IMR-90 (cell line): ENCODE data around the gene TIMM50. TPM values are rescaled to one million over a fixed set of nuclear protein-coding genes. Genes with fewer than 3 reads are reported as not detected.

Source experiments
- ATAC-seq: fragments of 200-7000 bp; cut with Tn5 transposase; 2 replicates; pipeline ENCODE4 v1.9.1; 2020; ENCODE audit warnings: low read depth, mild to moderate bottlenecking, moderate library complexity
- BruUV-seq: library from RNA; stranded (reverse); fragments of 400-500 nt; replicated peaks from 2 replicates; lab custom pipeline; 2021; lab: Mats Ljungman, UMichigan
- CTCF ChIA-PET: fragments of 300-600 bp; formaldehyde crosslinking; extraction: SDS; loops from one replicate; lab custom pipeline; 2021; ENCODE audit warnings: antibody characterized with exemption; lab: Yijun Ruan, JAX
- POLR2A ChIA-PET: fragments of 300-600 bp; sonication (Branson Sonifier 250); formaldehyde crosslinking; loops from one replicate; lab custom pipeline; 2022; ENCODE audit warnings: antibody characterized with exemption; ENCODE audit not compliant: unreplicated experiment; lab: Charles Lee
- DNase-seq: peaks from one replicate; pipeline ENCODE4 v3.0.0; 2013
- H2AFZ ChIP-seq: replicated peaks from 2 replicates; pipeline ENCODE3; 2013; ENCODE audit warnings: low read length, mild to moderate bottlenecking; ENCODE audit not compliant: poor library complexity
- H2AK5ac ChIP-seq: 2 replicates; pipeline ENCODE4 v1.6.1; 2013; ENCODE audit warnings: low read depth, low read length, inconsistent platforms
- H2AK9ac ChIP-seq: replicated peaks from 2 replicates; pipeline ENCODE3; 2013; ENCODE audit warnings: mild to moderate bottlenecking, low read depth, low read length, moderate library complexity; ENCODE audit not compliant: poor library complexity
- H2BK120ac ChIP-seq: 2 replicates; pipeline ENCODE4 v1.6.1; 2013; ENCODE audit warnings: low read depth, low read length, inconsistent platforms
- H2BK15ac ChIP-seq: 3 replicates; pipeline ENCODE4 v1.6.1; 2013; ENCODE audit warnings: low read depth, low read length, inconsistent platforms
- H2BK20ac ChIP-seq: 2 replicates; pipeline ENCODE4 v1.6.1; 2013; ENCODE audit warnings: low read depth, mild to moderate bottlenecking, inconsistent platforms, low read length, moderate library complexity
- H2BK5ac ChIP-seq: 2 replicates; pipeline ENCODE4 v1.6.1; 2013; ENCODE audit warnings: mild to moderate bottlenecking, low read depth, low read length, inconsistent platforms; ENCODE audit not compliant: poor library complexity, severe bottlenecking
- H3K14ac ChIP-seq: replicated peaks from 2 replicates; pipeline ENCODE4 v1.6.1; 2013; ENCODE audit warnings: low read depth, low read length, inconsistent platforms
- H3K18ac ChIP-seq: 2 replicates; pipeline ENCODE4 v1.6.1; 2013; ENCODE audit warnings: low read depth, low read length, control low read depth
- H3K23ac ChIP-seq: 2 replicates; pipeline ENCODE4 v1.6.1; 2013; ENCODE audit warnings: low read depth, low read length, inconsistent platforms
- H3K27ac ChIP-seq: 2 replicates; pipeline ENCODE4 v1.5.1; 2013; ENCODE audit warnings: mild to moderate bottlenecking, control low read depth, low read length; ENCODE audit not compliant: insufficient read depth
- H3K27me3 ChIP-seq: 2 replicates; pipeline ENCODE4 v1.6.1; 2013; ENCODE audit warnings: low read length; ENCODE audit not compliant: control insufficient read depth, insufficient read depth
- H3K36me3 ChIP-seq: 2 replicates; pipeline ENCODE4 v1.6.1; 2013; ENCODE audit warnings: low read length, mixed read lengths; ENCODE audit not compliant: control insufficient read depth, insufficient read depth
- H3K4ac ChIP-seq: 2 replicates; pipeline ENCODE4 v1.6.1; 2013; ENCODE audit warnings: low read depth, low read length, inconsistent platforms
- H3K4me1 ChIP-seq: 2 replicates; pipeline ENCODE4 v1.6.1; 2013; ENCODE audit warnings: low read length, mixed read lengths; ENCODE audit not compliant: control insufficient read depth, insufficient read depth
- H3K4me2 ChIP-seq: 2 replicates; pipeline ENCODE4 v1.6.1; 2013; ENCODE audit warnings: low read depth, mild to moderate bottlenecking, control low read depth, low read length, moderate library complexity
- H3K4me3 ChIP-seq: 2 replicates; pipeline ENCODE4 v1.5.1; 2013; ENCODE audit warnings: low read depth, mild to moderate bottlenecking, control low read depth, low read length, moderate library complexity; ENCODE audit not compliant: insufficient read depth
- H3K56ac ChIP-seq: 2 replicates; pipeline ENCODE4 v1.6.1; 2013; ENCODE audit warnings: low read length, inconsistent platforms; ENCODE audit not compliant: insufficient read depth; ENCODE audit errors: extremely low read depth
- H3K79me1 ChIP-seq, 2 experiments: 2 replicates each; pipeline ENCODE4 v1.6.1; 2013; ENCODE audit warnings: low read length in 2 of 2, inconsistent platforms in 1 of 2, low read depth in 1 of 2
- H3K9ac ChIP-seq: 2 replicates; pipeline ENCODE4 v1.6.1; 2013; ENCODE audit warnings: low read depth, low read length, control low read depth
- H3K9me1 ChIP-seq: 2 replicates; pipeline ENCODE4 v1.6.1; 2013; ENCODE audit warnings: low read length, inconsistent platforms; ENCODE audit not compliant: insufficient read depth
- H3K9me3 ChIP-seq: 2 replicates; pipeline ENCODE4 v1.6.1; 2013; ENCODE audit warnings: low read length; ENCODE audit not compliant: control insufficient read depth, insufficient read depth
- H4K20me1 ChIP-seq: 2 replicates; pipeline ENCODE4 v1.6.1; 2013; ENCODE audit warnings: low read length, inconsistent platforms; ENCODE audit not compliant: insufficient read depth
- H4K5ac ChIP-seq: 2 replicates; pipeline ENCODE4 v1.6.1; 2013; ENCODE audit warnings: mild to moderate bottlenecking, low read depth, low read length, control low read depth
- H4K8ac ChIP-seq, 2 experiments: 2 replicates each; pipeline ENCODE4 v1.6.1; 2013; ENCODE audit warnings: low read depth in 2 of 2, low read length in 2 of 2, control low read depth in 1 of 2, inconsistent platforms in 1 of 2
- H4K91ac ChIP-seq: 2 replicates; pipeline ENCODE4 v1.6.1; 2013; ENCODE audit warnings: low read depth, low read length, inconsistent platforms; ENCODE audit not compliant: insufficient read depth
- CHD1 ChIP-seq: IDR thresholded peaks from 2 replicates; pipeline ENCODE4 v1.6.1; 2012; ENCODE audit warnings: low read depth, low read length, improper control_type of control experiment
- FOS ChIP-seq: fragments of 150-350 bp; IDR thresholded peaks from 2 replicates; pipeline ENCODE4 v1.6.1; 2016; ENCODE audit warnings: low read depth, low read length
- MAZ ChIP-seq: IDR thresholded peaks from 2 replicates; pipeline ENCODE4 v1.6.1; 2012; ENCODE audit warnings: low read depth, mild to moderate bottlenecking, low read length, improper control_type of control experiment, moderate library complexity, borderline replicate concordance
- RAD21 ChIP-seq: IDR thresholded peaks from 2 replicates; pipeline ENCODE4 v1.6.1; 2012; ENCODE audit warnings: low read length, improper control_type of control experiment
- WGBS, 2 experiments: methylation state at CpG; one replicate each; pipeline versions ENCODE4 v1.1.5 to v1.1.7; 2013; ENCODE audit warnings: missing lambda C conversion rate in 2 of 2; ENCODE audit not compliant: insufficient read length in 1 of 2; ENCODE audit errors: extremely low coverage in 2 of 2; 5-methylcytosine and 5-hydroxymethylcytosine counted together
- dilution Hi-C: fragments of 300-500 bp; cut with HindIII; formaldehyde crosslinking; loops from one replicate; pipeline ENCODE4 v1.14.3; 2018; ENCODE audit warnings: low sequenced_read_pairs; ENCODE audit not compliant: unreplicated experiment
- in situ Hi-C: fragments of 300-500 bp; cut with MboI; formaldehyde crosslinking; loops from 3 replicates; pipeline ENCODE4 v1.14.3; 2019; ENCODE audit warnings: low sequenced_read_pairs, inconsistent platforms, mixed read lengths
- intact Hi-C: fragments of 100-400 bp; cut with micrococcal nuclease; formaldehyde crosslinking; loops from 2 replicates; pipeline ENCODE4 v1.10.0; 2022
- polyA plus RNA-seq, 3 experiments: library from polyadenylated mRNA; depleted of rRNA; stranded (reverse); fragments of >200 nt; gene quantifications; 2 replicates each; pipeline ENCODE4 v1.2.3, GENCODE V29; 2012; ENCODE audit warnings: low replicate concordance in 1 of 3
- total RNA-seq: library from RNA; depleted of rRNA; stranded (reverse); fragments of >200 nt; gene quantifications from 2 replicates; pipeline ENCODE4 v1.2.3, GENCODE V29; 2012

TIMM50 gene
- total and polyA plus RNA-seq, 2 of the 4 experiments (the other 2 are of a cell fraction) = 52.0 to 76.8 TPM

DNA sequence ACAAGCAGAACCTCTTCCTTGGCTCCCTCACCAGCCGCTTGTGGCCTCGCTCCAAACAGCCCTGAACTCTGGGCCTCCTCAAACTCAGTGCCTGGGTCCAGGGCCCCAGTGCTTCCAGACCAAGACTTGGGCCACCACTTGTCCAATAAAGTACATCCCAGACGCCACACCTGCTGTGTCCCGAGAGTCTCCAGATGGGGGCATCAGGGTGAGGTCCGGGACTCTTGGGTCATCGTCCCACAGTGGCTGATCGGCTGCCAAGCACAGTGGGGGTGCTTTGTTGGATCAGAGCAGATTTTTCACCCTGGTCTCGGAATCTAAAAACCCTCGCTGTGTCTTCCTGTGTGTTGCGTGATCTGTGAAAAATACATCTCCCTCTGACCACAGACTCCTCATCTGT lies 9.1 kb downstream of the TIMM50 start:
- intact Hi-C loops = no loop called here
- no peak for ATAC-seq
- no peak overlapping the region for H3K56ac ChIP-seq
- POLR2A ChIA-PET = no interaction called here
- no peak overlapping the region for H3K4me2 ChIP-seq
- WGBS, 2 experiments = 100% methylated on average over 3 of the region's 10 CpGs; no CpG with 5 or more reads in 1 of the 2 experiments
- no peak overlapping the region for H3K9ac ChIP-seq
- H2BK5ac ChIP-seq = no peak overlapping the region
- H4K8ac ChIP-seq = no peak overlapping the region
- no peak overlapping the region for H2BK20ac ChIP-seq
- CTCF ChIA-PET = interaction anchor here (1.4 kb wide), 1 partner anchor 13 kb away, joined by 4 read pairs; no protein-coding TSS in a partner anchor
- H3K14ac ChIP-seq = no peak overlapping the region
- H3K36me3 ChIP-seq = peaks cover 41% of the 10 kb centered on the region
- peaks cover 5 to 12% of the 10 kb centered on the region in 2 experiments; a peak in 2 of 4 replicates for H3K79me1 ChIP-seq
- H3K18ac ChIP-seq = no peak overlapping the region
- no peaks in the 10 kb centered on the region for H4K20me1 ChIP-seq
- in situ Hi-C loops = no loop called here
- H2BK15ac ChIP-seq = no peak overlapping the region
- BruUV-seq = no TSS peak
- H2BK120ac ChIP-seq = no peak overlapping the region
- no peak overlapping the region for H2AK9ac ChIP-seq
- no peak overlapping the region for H2AFZ ChIP-seq
- no peak overlapping the region for H2AK5ac ChIP-seq
- H3K27me3 ChIP-seq = no peaks in the 10 kb centered on the region
- no peak for DNase-seq
- no peaks in the 10 kb centered on the region for H3K4me1 ChIP-seq
- no peak overlapping the region for H3K27ac ChIP-seq
- no peak overlapping the region for H3K4me3 ChIP-seq
- no peak overlapping the region for H4K91ac ChIP-seq
- dilution Hi-C loops = no loop called here
- no peaks in the 10 kb centered on the region for H3K9me3 ChIP-seq
- TF ChIP-seq CHD1 (no peak), RAD21 (no peak), MAZ (no peak), FOS (no peak)
- no peak overlapping the region for H3K4ac ChIP-seq
- H3K9me1 ChIP-seq = peaks cover 3% of the 10 kb centered on the region; the same call in 1 of the 2 replicates
- H4K5ac ChIP-seq = no peak overlapping the region
- no peak overlapping the region for H3K23ac ChIP-seq
